Breast epithelium (tissue), 4 donors: Measurements from ENCODE around the gene CFAP157. TPM values are rescaled to one million over a fixed set of nuclear protein-coding genes. Genes with fewer than 3 reads are reported as not detected.

ENCODE experiments used
- DNase-seq, 2 donors: peaks; one replicate each; pipeline ENCODE4 v3.0.0-alpha.2; 2019; ENCODE audit warnings: low spot score in 2 of 2
- H3K27ac ChIP-seq, 2 donors: fragments of 200-600 bp; sonication (generic) in 1 of 2; one replicate each; pipeline ENCODE4 v1.5.1; 2016 to 2019; ENCODE audit warnings: mild to moderate bottlenecking in 1 of 2
- H3K27me3 ChIP-seq, 2 donors: fragments of 200-600 bp; sonication (generic) in 1 of 2; one replicate each; pipeline versions ENCODE4 v1.5.1 to v1.6.0; 2017 to 2019; ENCODE audit warnings: control low read depth in 1 of 2, mild to moderate bottlenecking in 1 of 2
- H3K36me3 ChIP-seq: fragments of 200-600 bp; one replicate; pipeline ENCODE4 v1.5.1; 2019
- H3K4me1 ChIP-seq, 2 donors: fragments of 200-600 bp; sonication (generic); one replicate each; pipeline ENCODE4 v1.5.1; 2016 to 2019; ENCODE audit warnings: control low read depth in 1 of 2
- H3K4me3 ChIP-seq, 3 donors: fragments of 200-600 bp; sonication (generic); 1 replicate in 2 of 3; 2 replicates in 1 of 3; pipeline ENCODE4 v1.5.1; 2016 to 2019; ENCODE audit warnings: mild to moderate bottlenecking in 3 of 3, moderate library complexity in 2 of 3
- H3K9me3 ChIP-seq, 2 donors: fragments of 200-600 bp; sonication (generic) in 1 of 2; one replicate each; pipeline ENCODE4 v1.5.1; 2016 to 2019; ENCODE audit warnings: control low read depth in 1 of 2
- POLR2A ChIP-seq: fragments of 450-650 bp; IDR thresholded peaks from one replicate; pipeline ENCODE4 v1.6.1; 2016; ENCODE audit warnings: antibody characterized with exemption, mild to moderate bottlenecking, moderate library complexity
- POLR2AphosphoS5 ChIP-seq, 3 donors: sonication (generic); formaldehyde crosslinking; IDR thresholded peaks; one replicate each; pipeline ENCODE4 v1.6.1; 2017; ENCODE audit warnings: antibody characterized with exemption in 3 of 3
- intact Hi-C: fragments of 100-400 bp; cut with DNase I; formaldehyde crosslinking; loops from one replicate; pipeline ENCODE4 v1.15.1; 2023; ENCODE audit warnings: low total_unique reads
- total RNA-seq, 3 donors: library from RNA; depleted of rRNA; stranded (reverse); fragments of >200 nt; gene quantifications; one replicate each; pipeline ENCODE4 v1.1.0, GENCODE V29; 2016
- TF ChIP-seq, protein P1 (sequence below), 3 donors: fragments of 450-650 bp; IDR thresholded peaks; one replicate each; pipeline ENCODE4 v1.5.1; 2016 to 2017; ENCODE audit warnings: antibody characterized with exemption in 3 of 3, mild to moderate bottlenecking in 3 of 3, moderate library complexity in 3 of 3

The CFAP157 gene
- total RNA-seq, 3 donors from 2014 or later: 2.0 TPM; not detected in 1

DNA sequence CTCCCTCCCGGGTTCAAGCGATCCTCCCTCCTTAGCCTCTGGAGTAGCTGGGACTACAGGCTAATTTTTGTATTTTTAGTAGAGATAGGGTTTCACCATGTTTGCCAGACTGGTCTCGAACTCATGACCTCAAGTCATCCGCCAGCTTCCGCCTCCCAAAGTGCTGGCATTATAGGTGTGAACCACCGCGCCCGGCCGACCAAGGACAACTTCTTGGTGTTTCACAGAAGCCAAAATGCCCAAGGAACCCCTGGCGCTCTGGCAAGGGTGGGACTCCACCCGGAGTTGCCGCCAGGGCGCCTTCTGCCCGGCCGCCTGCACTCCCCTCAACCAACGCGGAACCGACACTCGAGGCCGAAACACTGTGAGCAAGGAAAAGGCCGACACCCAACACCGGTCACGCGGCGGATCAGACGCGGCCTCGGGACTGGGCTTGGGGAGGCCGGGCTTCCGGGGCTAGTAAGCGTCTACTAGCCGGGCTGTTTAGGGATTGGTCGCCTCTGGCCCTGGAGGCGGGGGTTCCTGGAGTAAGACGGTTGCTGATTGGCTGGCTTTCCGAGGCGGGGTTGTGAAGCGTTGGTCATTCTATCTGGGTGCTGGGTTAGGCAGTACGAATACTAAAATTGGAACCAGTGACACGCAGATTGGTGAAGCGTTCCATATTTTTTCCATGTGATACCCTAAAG lies 7.7 kb upstream of the CFAP157 start:
- Histone ChIP-seq H3K4me1 (no peaks in the 10 kb centered on the region), H3K4me3 (peak overlapping the region in 2 of 3 donors; percentile 47 to 63), H3K36me3 (no peaks in the 10 kb centered on the region), H3K9me3 (no peaks in the 10 kb centered on the region), H3K27me3 (no peaks in the 10 kb centered on the region), H3K27ac (peak overlapping the region; percentile 87 to 92)
- peak; percentile 96 to 97 for DNase-seq
- intact Hi-C loops: no loop called here
- TF ChIP-seq POLR2AphosphoS5 (IDR thresholded peaks at IDR 0.05): peak; percentile 75 to 94 (median 88)
- TF ChIP-seq POLR2A: peak; percentile 51
- TF ChIP-seq, protein P1, sequence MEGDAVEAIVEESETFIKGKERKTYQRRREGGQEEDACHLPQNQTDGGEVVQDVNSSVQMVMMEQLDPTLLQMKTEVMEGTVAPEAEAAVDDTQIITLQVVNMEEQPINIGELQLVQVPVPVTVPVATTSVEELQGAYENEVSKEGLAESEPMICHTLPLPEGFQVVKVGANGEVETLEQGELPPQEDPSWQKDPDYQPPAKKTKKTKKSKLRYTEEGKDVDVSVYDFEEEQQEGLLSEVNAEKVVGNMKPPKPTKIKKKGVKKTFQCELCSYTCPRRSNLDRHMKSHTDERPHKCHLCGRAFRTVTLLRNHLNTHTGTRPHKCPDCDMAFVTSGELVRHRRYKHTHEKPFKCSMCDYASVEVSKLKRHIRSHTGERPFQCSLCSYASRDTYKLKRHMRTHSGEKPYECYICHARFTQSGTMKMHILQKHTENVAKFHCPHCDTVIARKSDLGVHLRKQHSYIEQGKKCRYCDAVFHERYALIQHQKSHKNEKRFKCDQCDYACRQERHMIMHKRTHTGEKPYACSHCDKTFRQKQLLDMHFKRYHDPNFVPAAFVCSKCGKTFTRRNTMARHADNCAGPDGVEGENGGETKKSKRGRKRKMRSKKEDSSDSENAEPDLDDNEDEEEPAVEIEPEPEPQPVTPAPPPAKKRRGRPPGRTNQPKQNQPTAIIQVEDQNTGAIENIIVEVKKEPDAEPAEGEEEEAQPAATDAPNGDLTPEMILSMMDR (IDR thresholded peaks at IDR 0.05): peak; percentile 6 to 46 (median 40)

GRCh38 chr9:127700140-127700539 lies 6.6 kb upstream of the CFAP157 start:
- peak overlapping the region; percentile 87 to 92 for H3K27ac ChIP-seq
- no peak overlapping the region for H3K4me3 ChIP-seq
- H3K36me3 ChIP-seq: no peaks in the 10 kb centered on the region
- no peaks in the 10 kb centered on the region for H3K9me3 ChIP-seq
- H3K4me1 ChIP-seq: no peaks in the 10 kb centered on the region
- intact Hi-C loops: no loop called here
- H3K27me3 ChIP-seq: no peaks in the 10 kb centered on the region
- TF ChIP-seq, protein P1 (IDR thresholded peaks at IDR 0.05): no peak
- TF ChIP-seq POLR2AphosphoS5 (IDR thresholded peaks at IDR 0.05) (no peak), POLR2A (no peak)
- DNase-seq: no peak

DNA sequence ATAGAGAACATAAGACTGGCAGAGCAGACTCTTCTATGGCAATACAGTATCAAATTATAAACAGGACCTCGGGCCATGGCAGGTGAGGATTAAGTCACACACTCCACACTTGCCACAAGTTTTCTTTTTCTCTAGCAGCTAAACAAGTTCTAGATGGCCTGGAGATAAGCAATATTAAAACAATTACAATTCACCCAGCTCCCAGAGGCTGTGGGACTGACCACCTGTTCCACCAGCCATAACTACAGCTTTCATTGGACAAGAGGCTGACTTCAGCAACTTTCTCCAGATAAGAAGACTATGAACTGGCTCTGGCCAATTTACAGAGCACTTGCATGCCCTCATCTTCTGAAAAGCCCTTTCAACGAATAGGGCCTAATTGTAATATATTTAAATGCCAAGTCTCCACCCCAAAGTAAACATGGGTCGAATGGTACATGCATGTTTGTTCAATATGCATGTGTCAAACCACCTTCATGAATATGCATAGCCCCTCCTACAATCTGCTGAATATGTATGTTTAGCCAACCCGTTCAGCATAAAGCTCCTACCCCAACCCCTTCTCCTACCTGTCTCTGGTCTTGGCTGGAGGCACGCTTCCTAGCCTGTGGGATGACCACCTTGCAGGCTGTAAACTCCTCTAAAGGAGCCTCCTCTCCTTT lies 6.1 kb upstream of the CFAP157 start:
- TF ChIP-seq POLR2A (no peak), POLR2AphosphoS5 (IDR thresholded peaks at IDR 0.05) (no peak)
- TF ChIP-seq, protein P1 (IDR thresholded peaks at IDR 0.05): no peak
- H3K4me1 ChIP-seq: no peaks in the 10 kb centered on the region
- H3K4me3 ChIP-seq: no peak overlapping the region
- no peak for DNase-seq
- peak overlapping the region in 1 of 2 donors; percentile 92 for H3K27ac ChIP-seq
- no peaks in the 10 kb centered on the region for H3K27me3 ChIP-seq
- intact Hi-C loops: no loop called here
- H3K36me3 ChIP-seq: no peaks in the 10 kb centered on the region
- H3K9me3 ChIP-seq: no peaks in the 10 kb centered on the region

DNA sequence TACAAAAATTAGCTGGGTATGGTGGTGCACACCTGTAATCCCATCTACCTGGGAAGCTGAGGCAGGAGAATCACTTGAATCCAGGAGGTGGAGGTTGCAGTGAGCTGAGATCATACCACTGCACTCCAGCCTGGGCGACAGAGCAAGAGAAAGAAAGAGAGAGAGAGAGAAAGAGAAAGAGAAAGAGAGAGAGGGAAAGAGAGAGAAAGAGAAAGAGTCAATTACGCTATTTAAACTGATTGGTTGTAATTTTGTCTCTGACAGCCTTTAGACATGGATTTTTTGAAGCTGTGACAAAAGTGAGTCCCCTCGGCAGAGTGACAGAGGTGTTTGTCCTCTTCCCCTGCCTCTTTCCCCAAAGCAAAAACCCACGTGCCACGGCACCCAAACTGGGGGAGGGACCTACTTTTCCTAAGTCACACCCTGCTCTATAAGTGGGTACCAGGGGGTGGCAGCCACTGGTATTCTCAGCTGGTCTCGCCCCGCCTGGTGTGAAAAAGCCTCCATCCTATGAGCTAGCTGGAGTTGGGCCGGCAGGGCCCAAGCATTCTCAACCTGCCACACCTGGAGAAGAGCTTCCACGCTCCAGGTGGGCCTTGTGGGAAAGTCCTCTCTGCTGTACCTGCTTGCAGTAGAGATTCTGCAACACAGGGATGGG lies 3.4 kb upstream of the CFAP157 start:
- H3K4me3 ChIP-seq: no peak overlapping the region

More for the DNA sequence above, 3.4 kb upstream of the CFAP157 start:
- intact Hi-C loops: no loop called here
- no peak overlapping the region for H3K27ac ChIP-seq
- H3K36me3 ChIP-seq: no peaks in the 10 kb centered on the region
- no peaks in the 10 kb centered on the region for H3K27me3 ChIP-seq
- no peaks in the 10 kb centered on the region for H3K4me1 ChIP-seq
- no peak for DNase-seq
- H3K9me3 ChIP-seq: no peaks in the 10 kb centered on the region
- no peak for TF ChIP-seq POLR2AphosphoS5 (IDR thresholded peaks at IDR 0.05)
- TF ChIP-seq, protein P1 (IDR thresholded peaks at IDR 0.05): no peak
- no peak for TF ChIP-seq POLR2A
